GM12878 (cell line): ENCODE results near the gene FFAR2. TPM values are rescaled to one million over a fixed set of nuclear protein-coding genes. Genes with fewer than 3 reads are reported as not detected.
A peak's percentile ranks its signal among the peaks of the same experiment; 100 is the strongest.

ENCODE experiments used
- EGR1 ChIP-seq, 2 experiments: IDR thresholded peaks; 1 replicate in 1 of 2; 2 replicates in 1 of 2; pipeline ENCODE4 v1.6.1; 2011 to 2012; ENCODE audit warnings: low read depth in 2 of 2, low read length in 2 of 2, borderline replicate concordance in 1 of 2, mild to moderate bottlenecking in 1 of 2, moderate library complexity in 1 of 2
- EP300 ChIP-seq, 2 experiments: fragments of 150-350 bp in 1 of 2; IDR thresholded peaks; 2 replicates each; pipeline ENCODE4 v1.6.1; 2011 to 2012; ENCODE audit warnings: low read depth in 2 of 2, low read length in 2 of 2, borderline replicate concordance in 1 of 2, improper control_type of control experiment in 1 of 2, inconsistent platforms in 1 of 2; ENCODE audit not compliant: control insufficient read depth in 1 of 2
- JUNB ChIP-seq: IDR thresholded peaks from 2 replicates; pipeline ENCODE4 v1.6.1; 2016; ENCODE audit warnings: antibody characterized with exemption, mild to moderate bottlenecking
- MXI1 ChIP-seq: fragments of 150-350 bp; IDR thresholded peaks from 2 replicates; pipeline ENCODE4 v1.6.1; 2011; ENCODE audit warnings: low read depth, mild to moderate bottlenecking, inconsistent platforms, low read length, improper control_type of control experiment
- POU2F2 ChIP-seq: IDR thresholded peaks from 3 replicates; pipeline ENCODE4 v1.6.1; 2011; ENCODE audit warnings: low read depth, mild to moderate bottlenecking, low read length, borderline replicate concordance
- SP1 ChIP-seq: IDR thresholded peaks from one replicate; pipeline ENCODE4 v1.6.1; 2011; ENCODE audit warnings: low read depth, low read length
- TCF12 ChIP-seq: IDR thresholded peaks from 2 replicates; pipeline ENCODE4 v1.6.1; 2011; ENCODE audit warnings: low read depth, mild to moderate bottlenecking, low read length
- polyA plus RNA-seq, 11 experiments: library from polyadenylated mRNA; depleted of rRNA in 4 of 11; unstranded in 6 of 11; stranded (reverse) in 5 of 11; fragments of >200 nt; fragmentation: Nextera tagmentation in 4 of 11; fragmentation: Illumina TruSeq in 1 of 11; extraction: Ambion mirVana in 4 of 11; extraction: Trizol in 1 of 11; gene quantifications; 1 replicate in 1 of 11; 2 replicates in 10 of 11; pipeline versions ENCODE4 v1.2.1 to v1.2.3, GENCODE V29; 2011 to 2016; ENCODE audit warnings: inconsistent platforms in 2 of 11, missing spikeins in 2 of 11, low read depth in 1 of 11
- total RNA-seq, 4 experiments: library from RNA; depleted of rRNA in 3 of 4; stranded (reverse); fragments of >200 nt in 3 of 4; fragmentation: Illumina TruSeq in 1 of 4; extraction: Trizol in 1 of 4; gene quantifications; 2 replicates each; pipeline versions ENCODE4 v1.2.1 to v1.2.3, GENCODE V29; 2013 to 2021
- TF ChIP-seq, protein P1 (sequence below): IDR thresholded peaks from 2 replicates; pipeline ENCODE4 v1.6.1; 2011; ENCODE audit warnings: borderline replicate concordance, low read depth, mild to moderate bottlenecking, moderate library complexity, low read length; ENCODE audit not compliant: insufficient read depth, poor library complexity, severe bottlenecking
- TF ChIP-seq, protein P2 (sequence below): IDR thresholded peaks from 2 replicates; pipeline ENCODE4 v1.6.1; 2012; ENCODE audit warnings: low read depth, low read length, improper control_type of control experiment
- TF ChIP-seq, protein P3 (sequence below): fragments of 450-650 bp; IDR thresholded peaks from 2 replicates; pipeline ENCODE4 v1.6.1; 2016; ENCODE audit warnings: mild to moderate bottlenecking
- TF ChIP-seq, protein P4 (sequence below): fragments of 450-650 bp; formaldehyde crosslinking; IDR thresholded peaks from 2 replicates; pipeline ENCODE4 v1.5.0; 2022; ENCODE audit warnings: mild to moderate bottlenecking, missing genetic modification characterization

FFAR2 gene
- total and polyA plus RNA-seq, 10 of the 15 experiments (the other 5 are each of a cell fraction or from before 2014, with no cell fraction given) = 0.05 to 4.0 (median 2.1) TPM

DNA sequence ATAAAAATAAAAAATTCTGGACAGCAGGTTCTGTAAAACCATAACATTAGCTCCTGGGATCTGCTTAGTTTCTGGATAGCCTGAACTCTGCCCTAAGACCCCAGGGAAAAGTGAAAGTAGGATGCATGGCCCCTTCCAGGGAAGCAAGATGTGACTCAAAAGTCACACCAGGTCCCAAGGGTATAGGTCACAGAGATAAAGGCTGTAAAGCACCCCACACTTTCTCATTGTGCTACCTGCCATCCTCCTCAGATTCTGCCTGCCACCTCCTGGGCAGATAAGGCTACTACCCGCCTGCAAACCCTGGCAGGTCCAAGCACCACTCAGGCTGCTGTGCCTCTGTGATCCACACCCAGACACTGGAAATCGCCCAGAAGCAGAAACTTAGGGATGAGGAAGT is 20.6 kb downstream of the FFAR2 start (continued):
- TF ChIP-seq, protein P1, sequence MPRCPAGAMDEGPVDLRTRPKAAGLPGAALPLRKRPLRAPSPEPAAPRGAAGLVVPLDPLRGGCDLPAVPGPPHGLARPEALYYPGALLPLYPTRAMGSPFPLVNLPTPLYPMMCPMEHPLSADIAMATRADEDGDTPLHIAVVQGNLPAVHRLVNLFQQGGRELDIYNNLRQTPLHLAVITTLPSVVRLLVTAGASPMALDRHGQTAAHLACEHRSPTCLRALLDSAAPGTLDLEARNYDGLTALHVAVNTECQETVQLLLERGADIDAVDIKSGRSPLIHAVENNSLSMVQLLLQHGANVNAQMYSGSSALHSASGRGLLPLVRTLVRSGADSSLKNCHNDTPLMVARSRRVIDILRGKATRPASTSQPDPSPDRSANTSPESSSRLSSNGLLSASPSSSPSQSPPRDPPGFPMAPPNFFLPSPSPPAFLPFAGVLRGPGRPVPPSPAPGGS = peak; percentile 85
- TF ChIP-seq POU2F2 (peak; percentile 55; the same call in 1 of the 3 replicates), EP300 (IDR thresholded peaks at IDR 0.05; ENCODE audit: borderline replicate concordance in 1 of 2, control insufficient read depth in 1 of 2, low read depth in 2 of 2, low read length in 2 of 2) (peak in 1 of 2 experiments; percentile 65; a peak in 2 of 4 replicates), TCF12 (peak; percentile 81), MXI1 (no peak), JUNB (peak; percentile 55), SP1 (peak; percentile 45), EGR1 (IDR thresholded peaks at IDR 0.05; ENCODE audit: borderline replicate concordance in 1 of 2, low read depth in 2 of 2, low read length in 2 of 2) (no peak)
- TF ChIP-seq, protein P2, sequence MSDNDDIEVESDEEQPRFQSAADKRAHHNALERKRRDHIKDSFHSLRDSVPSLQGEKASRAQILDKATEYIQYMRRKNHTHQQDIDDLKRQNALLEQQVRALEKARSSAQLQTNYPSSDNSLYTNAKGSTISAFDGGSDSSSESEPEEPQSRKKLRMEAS = no peak
- TF ChIP-seq, protein P3, sequence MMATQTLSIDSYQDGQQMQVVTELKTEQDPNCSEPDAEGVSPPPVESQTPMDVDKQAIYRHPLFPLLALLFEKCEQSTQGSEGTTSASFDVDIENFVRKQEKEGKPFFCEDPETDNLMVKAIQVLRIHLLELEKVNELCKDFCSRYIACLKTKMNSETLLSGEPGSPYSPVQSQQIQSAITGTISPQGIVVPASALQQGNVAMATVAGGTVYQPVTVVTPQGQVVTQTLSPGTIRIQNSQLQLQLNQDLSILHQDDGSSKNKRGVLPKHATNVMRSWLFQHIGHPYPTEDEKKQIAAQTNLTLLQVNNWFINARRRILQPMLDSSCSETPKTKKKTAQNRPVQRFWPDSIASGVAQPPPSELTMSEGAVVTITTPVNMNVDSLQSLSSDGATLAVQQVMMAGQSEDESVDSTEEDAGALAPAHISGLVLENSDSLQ = 0 out of 2 replicates have a peak, but pooled peaks have one; percentile 18
- TF ChIP-seq, protein P4, sequence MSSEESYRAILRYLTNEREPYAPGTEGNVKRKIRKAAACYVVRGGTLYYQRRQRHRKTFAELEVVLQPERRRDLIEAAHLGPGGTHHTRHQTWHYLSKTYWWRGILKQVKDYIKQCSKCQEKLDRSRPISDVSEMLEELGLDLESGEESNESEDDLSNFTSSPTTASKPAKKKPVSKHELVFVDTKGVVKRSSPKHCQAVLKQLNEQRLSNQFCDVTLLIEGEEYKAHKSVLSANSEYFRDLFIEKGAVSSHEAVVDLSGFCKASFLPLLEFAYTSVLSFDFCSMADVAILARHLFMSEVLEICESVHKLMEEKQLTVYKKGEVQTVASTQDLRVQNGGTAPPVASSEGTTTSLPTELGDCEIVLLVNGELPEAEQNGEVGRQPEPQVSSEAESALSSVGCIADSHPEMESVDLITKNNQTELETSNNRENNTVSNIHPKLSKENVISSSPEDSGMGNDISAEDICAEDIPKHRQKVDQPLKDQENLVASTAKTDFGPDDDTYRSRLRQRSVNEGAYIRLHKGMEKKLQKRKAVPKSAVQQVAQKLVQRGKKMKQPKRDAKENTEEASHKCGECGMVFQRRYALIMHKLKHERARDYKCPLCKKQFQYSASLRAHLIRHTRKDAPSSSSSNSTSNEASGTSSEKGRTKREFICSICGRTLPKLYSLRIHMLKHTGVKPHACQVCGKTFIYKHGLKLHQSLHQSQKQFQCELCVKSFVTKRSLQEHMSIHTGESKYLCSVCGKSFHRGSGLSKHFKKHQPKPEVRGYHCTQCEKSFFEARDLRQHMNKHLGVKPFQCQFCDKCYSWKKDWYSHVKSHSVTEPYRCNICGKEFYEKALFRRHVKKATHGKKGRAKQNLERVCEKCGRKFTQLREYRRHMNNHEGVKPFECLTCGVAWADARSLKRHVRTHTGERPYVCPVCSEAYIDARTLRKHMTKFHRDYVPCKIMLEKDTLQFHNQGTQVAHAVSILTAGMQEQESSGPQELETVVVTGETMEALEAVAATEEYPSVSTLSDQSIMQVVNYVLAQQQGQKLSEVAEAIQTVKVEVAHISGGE = no peak
